HepG2 (cell line): ENCODE results near the gene TYR.

Source experiments
- CTCF ChIP-seq: sonication (generic); formaldehyde crosslinking; IDR thresholded peaks from 2 replicates; pipeline ENCODE4 v1.5.0; 2020; ENCODE audit warnings: mild to moderate bottlenecking, missing genetic modification reagents, moderate library complexity
- TF ChIP-seq, protein P1 (sequence below): sonication (generic); formaldehyde crosslinking; IDR thresholded peaks from 2 replicates; pipeline ENCODE4 v1.9.0; 2021; ENCODE audit warnings: missing genetic modification reagents, borderline replicate concordance

- TF ChIP-seq CTCF (CRISPR knock-in tag): no peak
- TF ChIP-seq, protein P1, sequence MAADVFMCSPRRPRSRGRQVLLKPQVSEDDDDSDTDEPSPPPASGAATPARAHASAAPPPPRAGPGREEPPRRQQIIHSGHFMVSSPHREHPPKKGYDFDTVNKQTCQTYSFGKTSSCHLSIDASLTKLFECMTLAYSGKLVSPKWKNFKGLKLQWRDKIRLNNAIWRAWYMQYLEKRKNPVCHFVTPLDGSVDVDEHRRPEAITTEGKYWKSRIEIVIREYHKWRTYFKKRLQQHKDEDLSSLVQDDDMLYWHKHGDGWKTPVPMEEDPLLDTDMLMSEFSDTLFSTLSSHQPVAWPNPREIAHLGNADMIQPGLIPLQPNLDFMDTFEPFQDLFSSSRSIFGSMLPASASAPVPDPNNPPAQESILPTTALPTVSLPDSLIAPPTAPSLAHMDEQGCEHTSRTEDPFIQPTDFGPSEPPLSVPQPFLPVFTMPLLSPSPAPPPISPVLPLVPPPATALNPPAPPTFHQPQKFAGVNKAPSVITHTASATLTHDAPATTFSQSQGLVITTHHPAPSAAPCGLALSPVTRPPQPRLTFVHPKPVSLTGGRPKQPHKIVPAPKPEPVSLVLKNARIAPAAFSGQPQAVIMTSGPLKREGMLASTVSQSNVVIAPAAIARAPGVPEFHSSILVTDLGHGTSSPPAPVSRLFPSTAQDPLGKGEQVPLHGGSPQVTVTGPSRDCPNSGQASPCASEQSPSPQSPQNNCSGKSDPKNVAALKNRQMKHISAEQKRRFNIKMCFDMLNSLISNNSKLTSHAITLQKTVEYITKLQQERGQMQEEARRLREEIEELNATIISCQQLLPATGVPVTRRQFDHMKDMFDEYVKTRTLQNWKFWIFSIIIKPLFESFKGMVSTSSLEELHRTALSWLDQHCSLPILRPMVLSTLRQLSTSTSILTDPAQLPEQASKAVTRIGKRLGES (CRISPR knock-in tag): no peak
These were observed 116.4 kb downstream of the TYR start for GRCh38 chr11:89293965-89294679.
